ENCODE results near the gene SLIT1. TPM values are rescaled to one million over a fixed set of nuclear protein-coding genes. Genes with fewer than 3 reads are reported as not detected.

The SLIT1 gene
- total RNA-seq, 1 donor from 2014 or later = 0.49 TPM

DNA sequence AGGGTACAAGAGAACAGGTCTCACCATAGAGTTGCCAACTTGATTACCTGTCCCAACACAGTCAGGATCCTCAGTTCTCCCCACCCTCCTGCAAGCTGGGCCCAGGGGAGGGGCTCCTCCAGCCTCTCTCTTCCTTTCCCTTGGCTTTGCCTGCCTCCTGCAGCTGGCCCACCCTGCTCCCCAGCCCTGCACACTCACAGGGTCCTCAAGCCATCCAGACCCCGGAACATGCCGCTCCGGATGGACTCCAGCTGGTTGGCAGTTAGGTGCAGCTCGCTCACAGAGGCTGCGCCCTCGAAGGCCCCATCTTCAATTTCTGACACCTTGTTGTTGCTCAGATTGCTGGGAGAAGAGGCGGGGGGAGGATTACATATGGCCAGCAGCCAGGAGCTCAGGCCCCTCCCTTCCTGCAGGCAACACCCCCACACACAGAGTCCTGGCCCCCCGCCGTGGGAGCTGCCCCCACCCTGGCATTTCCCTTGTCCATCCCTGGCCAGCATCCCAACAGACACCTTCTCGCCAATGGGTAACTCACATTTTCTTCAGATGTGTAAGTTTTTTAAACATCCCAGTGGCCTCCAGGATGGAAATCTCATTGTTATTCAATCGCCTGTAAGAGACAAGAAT is 139.2 kb downstream of the SLIT1 start:
- intact Hi-C loops (cut with DNase I) = no loop called here
- TF ChIP-seq POLR2A (IDR thresholded peaks at IDR 0.05) (no peak), CTCF (IDR thresholded peaks at IDR 0.05) (no peak), POLR2AphosphoS5 (IDR thresholded peaks at IDR 0.05; ENCODE audit: insufficient read depth in 1 of 2, low read depth in 1 of 2) (no peak)
- Histone ChIP-seq H3K4me1 (no peaks in the 10 kb centered on the region), H3K9me3 (no peaks in the 10 kb centered on the region), H3K36me3 (no peaks in the 10 kb centered on the region), H3K4me3 (no peak overlapping the region), H3K27ac (no peak overlapping the region), H3K27me3 (no peaks in the 10 kb centered on the region)
- no peak for DNase-seq (ENCODE audit: extremely low spot score in 2 of 2)

GRCh38 chr10:97043563-97043855 is 142.2 kb downstream of the SLIT1 start:
- no peaks in the 10 kb centered on the region for H3K27me3 ChIP-seq
- no peaks in the 10 kb centered on the region for H3K36me3 ChIP-seq
- H3K4me1 ChIP-seq = no peaks in the 10 kb centered on the region
- H3K27ac ChIP-seq = no peak overlapping the region
- no peaks in the 10 kb centered on the region for H3K9me3 ChIP-seq
- DNase-seq (ENCODE audit: extremely low spot score in 2 of 2) = no peak
- TF ChIP-seq POLR2A (IDR thresholded peaks at IDR 0.05) = no peak
- no peak overlapping the region for H3K4me3 ChIP-seq
- intact Hi-C loops (cut with DNase I) = no loop called here

DNA sequence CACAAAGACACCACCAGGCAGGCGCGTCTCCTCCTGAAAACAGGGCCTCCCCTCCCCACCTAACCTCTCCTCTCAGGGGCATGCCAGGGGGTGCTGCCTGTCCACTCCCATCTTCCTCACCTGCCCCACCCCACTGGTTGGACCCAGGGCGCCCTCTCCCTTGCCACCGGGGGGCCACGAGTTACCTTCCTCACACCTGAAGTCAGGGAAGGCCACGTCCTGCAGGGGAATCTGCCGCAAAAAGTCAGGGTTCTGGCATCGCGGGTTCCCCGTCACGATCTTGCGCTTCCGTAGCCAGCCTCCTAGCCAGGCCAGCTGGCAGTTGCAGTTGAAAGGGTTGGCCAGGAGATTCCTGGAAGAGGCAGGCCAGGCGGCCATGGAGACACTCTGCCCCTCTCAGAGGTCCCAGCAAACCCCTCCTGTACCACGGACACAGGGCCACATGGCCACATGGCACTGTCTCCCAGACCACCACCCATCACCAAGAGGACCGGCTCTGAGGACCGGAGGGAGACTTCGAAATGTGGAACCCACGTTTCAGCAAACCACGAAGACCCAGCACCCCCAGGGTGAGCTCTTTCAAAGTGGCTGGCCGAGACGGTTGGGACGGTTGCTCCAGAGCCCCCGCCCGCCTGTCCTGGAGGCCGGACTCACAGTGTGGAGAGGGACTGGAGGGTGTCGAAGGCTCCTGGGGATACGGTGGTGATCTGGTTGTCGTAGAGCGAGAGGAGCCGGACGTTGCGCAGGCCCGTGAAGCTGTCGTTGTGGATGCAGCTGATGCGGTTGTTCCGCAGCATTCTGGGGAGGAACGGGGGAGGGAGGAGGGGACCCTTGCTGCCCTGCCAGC is 142.8 kb downstream of the SLIT1 start:
- Histone ChIP-seq H3K4me1 (peaks cover 4% of the 10 kb centered on the region), H3K4me3 (no peak overlapping the region), H3K27me3 (no peaks in the 10 kb centered on the region), H3K9me3 (no peaks in the 10 kb centered on the region), H3K27ac (no peak overlapping the region), H3K36me3 (no peaks in the 10 kb centered on the region)
- no peak for TF ChIP-seq POLR2AphosphoS5 (IDR thresholded peaks at IDR 0.05; ENCODE audit: insufficient read depth in 1 of 2, low read depth in 1 of 2)
- no peak for TF ChIP-seq CTCF (IDR thresholded peaks at IDR 0.05)
- DNase-seq (ENCODE audit: extremely low spot score in 2 of 2) = no peak
- intact Hi-C loops (cut with DNase I) = no loop called here

DNA sequence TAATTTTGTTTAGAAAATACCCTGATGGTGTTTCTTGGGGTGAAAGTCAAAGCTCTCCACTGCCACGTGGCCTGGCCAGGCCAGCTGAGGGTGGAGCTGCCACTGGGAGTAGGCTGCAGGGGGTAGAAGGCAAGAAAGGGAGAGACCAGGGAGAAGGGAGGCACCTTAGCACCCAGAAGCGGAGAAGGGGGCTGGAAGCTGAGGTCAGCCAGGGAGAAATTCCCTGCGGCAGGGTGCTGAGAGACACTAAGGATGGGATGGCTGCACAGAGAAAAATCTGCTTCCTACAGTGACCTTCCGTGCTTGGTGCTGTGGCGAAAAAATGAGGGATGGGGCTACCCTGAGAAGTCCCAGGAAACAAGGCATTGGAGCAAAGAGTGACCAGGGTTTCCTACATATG is 143.7 kb downstream of the SLIT1 start:
- peaks cover 12% of the 10 kb centered on the region for H3K4me1 ChIP-seq
- intact Hi-C loops (cut with DNase I) = no loop called here

GRCh38 chr10:97040706-97041105 is 145.1 kb downstream of the SLIT1 start:
- DNase-seq (ENCODE audit: extremely low spot score in 2 of 2) = no peak
- H3K27ac ChIP-seq = no peak overlapping the region
- peaks cover 12% of the 10 kb centered on the region for H3K4me1 ChIP-seq
- no peak for TF ChIP-seq POLR2A (IDR thresholded peaks at IDR 0.05)
- no peaks in the 10 kb centered on the region for H3K36me3 ChIP-seq
- H3K27me3 ChIP-seq = no peaks in the 10 kb centered on the region
- intact Hi-C loops (cut with DNase I) = no loop called here
- H3K9me3 ChIP-seq = no peaks in the 10 kb centered on the region
- no peak overlapping the region for H3K4me3 ChIP-seq

More for the DNA sequence above, 143.7 kb downstream of the SLIT1 start:
- no peaks in the 10 kb centered on the region for H3K27me3 ChIP-seq
- no peaks in the 10 kb centered on the region for H3K9me3 ChIP-seq
- H3K27ac ChIP-seq = no peak overlapping the region
- H3K4me3 ChIP-seq = no peak overlapping the region
- H3K36me3 ChIP-seq = no peaks in the 10 kb centered on the region
- TF ChIP-seq CTCF (IDR thresholded peaks at IDR 0.05) (no peak), POLR2AphosphoS5 (IDR thresholded peaks at IDR 0.05; ENCODE audit: insufficient read depth in 1 of 2, low read depth in 1 of 2) (no peak)
- DNase-seq (ENCODE audit: extremely low spot score in 2 of 2) = no peak

DNA sequence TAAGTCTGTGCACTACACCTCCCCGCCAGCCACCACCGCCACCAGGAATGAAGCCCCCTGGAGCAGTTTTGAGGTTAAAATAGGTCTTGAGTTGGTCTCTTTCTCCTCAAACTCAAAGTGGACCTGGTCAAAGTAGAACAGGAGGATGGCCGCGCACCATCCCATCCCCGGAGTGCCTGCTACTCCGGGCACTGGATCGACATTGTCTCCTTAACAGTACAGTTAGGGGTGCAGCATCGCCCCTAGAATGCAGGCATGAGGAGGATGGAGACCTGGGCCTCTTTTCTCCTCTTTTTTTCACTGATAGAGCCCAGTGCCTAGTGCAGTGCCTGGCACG is 145.5 kb downstream of the SLIT1 start:
- no peaks in the 10 kb centered on the region for H3K9me3 ChIP-seq
- no peaks in the 10 kb centered on the region for H3K36me3 ChIP-seq
- intact Hi-C loops (cut with DNase I) = no loop called here
- H3K4me3 ChIP-seq = no peak overlapping the region
- no peak for TF ChIP-seq CTCF (IDR thresholded peaks at IDR 0.05)
- no peak for TF ChIP-seq POLR2A (IDR thresholded peaks at IDR 0.05)
- TF ChIP-seq POLR2AphosphoS5 (IDR thresholded peaks at IDR 0.05; ENCODE audit: insufficient read depth in 1 of 2, low read depth in 1 of 2) = no peak
- H3K4me1 ChIP-seq = peaks cover 12% of the 10 kb centered on the region
- DNase-seq (ENCODE audit: extremely low spot score in 2 of 2) = no peak
- H3K27me3 ChIP-seq = no peaks in the 10 kb centered on the region
- no peak overlapping the region for H3K27ac ChIP-seq
